ENCODE measurements around the gene CPNE7. TPM values are rescaled to one million over a fixed set of nuclear protein-coding genes. Genes with fewer than 3 reads are reported as not detected.

CPNE7 gene
- total and polyA plus RNA-seq, 4 donors = 0.30 to 0.56 (median 0.47) TPM; not detected in 1

DNA sequence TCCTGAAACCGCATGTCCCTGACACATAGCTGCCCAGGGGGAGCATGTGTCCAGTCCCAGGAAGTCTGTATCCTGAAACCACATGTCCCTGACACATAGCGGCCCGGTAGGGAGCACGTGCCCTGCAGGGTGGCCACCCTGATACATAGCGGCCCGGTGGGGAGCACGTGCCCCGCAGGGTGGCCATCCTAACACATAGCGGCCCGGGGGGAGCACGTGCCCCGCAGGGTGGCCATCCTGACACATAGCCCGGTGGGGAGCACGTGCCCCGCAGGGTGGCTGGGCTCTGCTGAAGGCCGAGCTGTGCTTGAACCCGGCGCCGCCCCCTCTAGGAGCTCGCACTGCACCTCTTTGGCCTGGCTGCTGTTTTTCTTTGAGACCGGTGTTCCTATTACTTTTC is 33.8 kb upstream of the CPNE7 start:
- Histone ChIP-seq H3K27me3 (ENCODE audit: control insufficient read depth in 4 of 4, insufficient read depth in 4 of 4, low read length in 3 of 4) (no peaks in the 10 kb centered on the region), H3K9me3 (ENCODE audit: control insufficient read depth in 4 of 4, low read length in 3 of 4) (no peaks in the 10 kb centered on the region), H3K36me3 (ENCODE audit: control insufficient read depth in 4 of 4, insufficient read depth in 3 of 4, low read depth in 1 of 4, low read length in 3 of 4) (peaks cover 7 to 31% (median 11%) of the 10 kb centered on the region in 4 donors), H3K9ac (ENCODE audit: low read depth in 1 of 2, low read length in 2 of 2) (no peak overlapping the region), H3K4me3 (ENCODE audit: low read depth in 1 of 3, low read length in 3 of 3) (no peak overlapping the region), H3K27ac (ENCODE audit: low read depth in 1 of 2, low read length in 2 of 2) (no peak overlapping the region), H3K4me1 (ENCODE audit: control insufficient read depth in 4 of 4, insufficient read depth in 4 of 4, low read length in 3 of 4) (peaks cover 0 to 24% (median 15%) of the 10 kb centered on the region in 4 donors)
- DNase-seq (ENCODE audit: low spot score) = no peak
- WGBS = 92% methylated on average over 21 of the region's 21 CpGs
- TF ChIP-seq, protein P1, sequence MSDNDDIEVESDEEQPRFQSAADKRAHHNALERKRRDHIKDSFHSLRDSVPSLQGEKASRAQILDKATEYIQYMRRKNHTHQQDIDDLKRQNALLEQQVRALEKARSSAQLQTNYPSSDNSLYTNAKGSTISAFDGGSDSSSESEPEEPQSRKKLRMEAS (IDR thresholded peaks at IDR 0.05) = no peak
- no peak for TF ChIP-seq FOXA1 (IDR thresholded peaks at IDR 0.05)
- no peak for TF ChIP-seq RAD21 (IDR thresholded peaks at IDR 0.05)
- TF ChIP-seq FOXA2 (IDR thresholded peaks at IDR 0.05) = no peak
- no peak for TF ChIP-seq SP1 (IDR thresholded peaks at IDR 0.05)
- no peak for TF ChIP-seq GABPA (IDR thresholded peaks at IDR 0.05 in 1 of 2, conservative IDR thresholded peaks at IDR 0.05 in 1 of 2)

DNA sequence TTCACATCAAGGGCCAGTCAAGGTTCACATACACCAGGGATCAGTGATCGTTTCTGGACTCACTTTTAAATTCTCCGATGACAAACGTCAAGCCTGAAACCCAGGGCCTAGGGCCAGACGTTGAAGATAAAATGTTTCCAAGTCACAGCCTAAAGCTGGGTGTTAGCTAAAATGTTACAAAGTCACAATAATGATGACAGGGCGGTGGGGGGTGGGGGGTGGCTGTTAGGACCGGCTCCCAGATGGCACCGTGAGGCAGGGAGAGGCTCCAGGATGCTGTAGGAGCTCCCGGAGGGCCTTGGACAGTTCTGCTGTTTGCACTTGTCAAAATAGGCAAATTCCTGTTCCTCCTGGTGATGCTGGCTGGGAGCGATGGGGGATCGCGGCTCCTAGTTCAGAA is 31.4 kb upstream of the CPNE7 start:
- Histone ChIP-seq H3K9ac (ENCODE audit: low read depth in 1 of 2, low read length in 2 of 2) (no peak overlapping the region), H3K27me3 (ENCODE audit: control insufficient read depth in 4 of 4, insufficient read depth in 4 of 4, low read length in 3 of 4) (no peaks in the 10 kb centered on the region), H3K4me3 (ENCODE audit: low read depth in 1 of 3, low read length in 3 of 3) (no peak overlapping the region), H3K9me3 (ENCODE audit: control insufficient read depth in 4 of 4, low read length in 3 of 4) (no peaks in the 10 kb centered on the region), H3K36me3 (ENCODE audit: control insufficient read depth in 4 of 4, insufficient read depth in 3 of 4, low read depth in 1 of 4, low read length in 3 of 4) (peaks cover 5 to 30% (median 10%) of the 10 kb centered on the region in 4 donors), H3K27ac (ENCODE audit: low read depth in 1 of 2, low read length in 2 of 2) (no peak overlapping the region), H3K4me1 (ENCODE audit: control insufficient read depth in 4 of 4, insufficient read depth in 4 of 4, low read length in 3 of 4) (peaks cover 0 to 24% (median 15%) of the 10 kb centered on the region in 4 donors)
- no peak for DNase-seq (ENCODE audit: low spot score)
- 96% methylated on average over 11 of the region's 11 CpGs for WGBS
- TF ChIP-seq JUND (IDR thresholded peaks at IDR 0.05) (no peak), TAF1 (conservative IDR thresholded peaks at IDR 0.05) (no peak), NR2F2 (IDR thresholded peaks at IDR 0.05) (no peak), HNF4A (conservative IDR thresholded peaks at IDR 0.05) (no peak), EGR1 (IDR thresholded peaks at IDR 0.05; ENCODE audit: low read depth in 2 of 2) (no peak), SP1 (IDR thresholded peaks at IDR 0.05) (no peak), FOXA1 (IDR thresholded peaks at IDR 0.05) (no peak), HNF4G (IDR thresholded peaks at IDR 0.05) (no peak), RAD21 (IDR thresholded peaks at IDR 0.05) (no peak), RXRA (IDR thresholded peaks at IDR 0.05) (no peak)
- TF ChIP-seq, protein P2, sequence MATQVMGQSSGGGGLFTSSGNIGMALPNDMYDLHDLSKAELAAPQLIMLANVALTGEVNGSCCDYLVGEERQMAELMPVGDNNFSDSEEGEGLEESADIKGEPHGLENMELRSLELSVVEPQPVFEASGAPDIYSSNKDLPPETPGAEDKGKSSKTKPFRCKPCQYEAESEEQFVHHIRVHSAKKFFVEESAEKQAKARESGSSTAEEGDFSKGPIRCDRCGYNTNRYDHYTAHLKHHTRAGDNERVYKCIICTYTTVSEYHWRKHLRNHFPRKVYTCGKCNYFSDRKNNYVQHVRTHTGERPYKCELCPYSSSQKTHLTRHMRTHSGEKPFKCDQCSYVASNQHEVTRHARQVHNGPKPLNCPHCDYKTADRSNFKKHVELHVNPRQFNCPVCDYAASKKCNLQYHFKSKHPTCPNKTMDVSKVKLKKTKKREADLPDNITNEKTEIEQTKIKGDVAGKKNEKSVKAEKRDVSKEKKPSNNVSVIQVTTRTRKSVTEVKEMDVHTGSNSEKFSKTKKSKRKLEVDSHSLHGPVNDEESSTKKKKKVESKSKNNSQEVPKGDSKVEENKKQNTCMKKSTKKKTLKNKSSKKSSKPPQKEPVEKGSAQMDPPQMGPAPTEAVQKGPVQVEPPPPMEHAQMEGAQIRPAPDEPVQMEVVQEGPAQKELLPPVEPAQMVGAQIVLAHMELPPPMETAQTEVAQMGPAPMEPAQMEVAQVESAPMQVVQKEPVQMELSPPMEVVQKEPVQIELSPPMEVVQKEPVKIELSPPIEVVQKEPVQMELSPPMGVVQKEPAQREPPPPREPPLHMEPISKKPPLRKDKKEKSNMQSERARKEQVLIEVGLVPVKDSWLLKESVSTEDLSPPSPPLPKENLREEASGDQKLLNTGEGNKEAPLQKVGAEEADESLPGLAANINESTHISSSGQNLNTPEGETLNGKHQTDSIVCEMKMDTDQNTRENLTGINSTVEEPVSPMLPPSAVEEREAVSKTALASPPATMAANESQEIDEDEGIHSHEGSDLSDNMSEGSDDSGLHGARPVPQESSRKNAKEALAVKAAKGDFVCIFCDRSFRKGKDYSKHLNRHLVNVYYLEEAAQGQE (IDR thresholded peaks at IDR 0.05) = no peak
- TF ChIP-seq, protein P1 (IDR thresholded peaks at IDR 0.05) = no peak
- TF ChIP-seq, protein P3, sequence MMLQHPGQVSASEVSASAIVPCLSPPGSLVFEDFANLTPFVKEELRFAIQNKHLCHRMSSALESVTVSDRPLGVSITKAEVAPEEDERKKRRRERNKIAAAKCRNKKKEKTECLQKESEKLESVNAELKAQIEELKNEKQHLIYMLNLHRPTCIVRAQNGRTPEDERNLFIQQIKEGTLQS (IDR thresholded peaks at IDR 0.05) = no peak
- TF ChIP-seq, protein P4, sequence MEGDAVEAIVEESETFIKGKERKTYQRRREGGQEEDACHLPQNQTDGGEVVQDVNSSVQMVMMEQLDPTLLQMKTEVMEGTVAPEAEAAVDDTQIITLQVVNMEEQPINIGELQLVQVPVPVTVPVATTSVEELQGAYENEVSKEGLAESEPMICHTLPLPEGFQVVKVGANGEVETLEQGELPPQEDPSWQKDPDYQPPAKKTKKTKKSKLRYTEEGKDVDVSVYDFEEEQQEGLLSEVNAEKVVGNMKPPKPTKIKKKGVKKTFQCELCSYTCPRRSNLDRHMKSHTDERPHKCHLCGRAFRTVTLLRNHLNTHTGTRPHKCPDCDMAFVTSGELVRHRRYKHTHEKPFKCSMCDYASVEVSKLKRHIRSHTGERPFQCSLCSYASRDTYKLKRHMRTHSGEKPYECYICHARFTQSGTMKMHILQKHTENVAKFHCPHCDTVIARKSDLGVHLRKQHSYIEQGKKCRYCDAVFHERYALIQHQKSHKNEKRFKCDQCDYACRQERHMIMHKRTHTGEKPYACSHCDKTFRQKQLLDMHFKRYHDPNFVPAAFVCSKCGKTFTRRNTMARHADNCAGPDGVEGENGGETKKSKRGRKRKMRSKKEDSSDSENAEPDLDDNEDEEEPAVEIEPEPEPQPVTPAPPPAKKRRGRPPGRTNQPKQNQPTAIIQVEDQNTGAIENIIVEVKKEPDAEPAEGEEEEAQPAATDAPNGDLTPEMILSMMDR (IDR thresholded peaks at IDR 0.05; ENCODE audit: low read depth, low read length, missing input control) = no peak
